ENCODE measurements around the gene BEND6.

The BEND6 gene

GRCh38 chr6:56954403-56955170, at the start of gene BEND6:
TSS of gene BEND6 (plus strand) at chr6:56955107. CDS start at chr6:56981811, 26,704 bp downstream.
- peak; percentile 64 for DNase-seq

- no peak for DNase-seq
Observed at GRCh38 chr6:56905378-56905777, 49.5 kb upstream of the BEND6 start.

GRCh38 chr6:56906752-56907151, 48.2 kb upstream of the BEND6 start:
- no peak for DNase-seq

- no peak for DNase-seq
Observed at GRCh38 chr6:56909115-56909907, 45.6 kb upstream of the BEND6 start.

- no peak for DNase-seq
Observed at GRCh38 chr6:56911847-56912246, 43.1 kb upstream of the BEND6 start.

GRCh38 chr6:56913285-56914074, 41.4 kb upstream of the BEND6 start:
- no peak for DNase-seq

GRCh38 chr6:56914798-56915658, 39.9 kb upstream of the BEND6 start:
- DNase-seq, result peak; percentile 55

- no peak for DNase-seq
Observed at GRCh38 chr6:56915832-56916231, 39.1 kb upstream of the BEND6 start.

GRCh38 chr6:56916849-56917551, 37.9 kb upstream of the BEND6 start:
- no peak for DNase-seq

GRCh38 chr6:56922645-56923044, 32.3 kb upstream of the BEND6 start:
- no peak for DNase-seq

GRCh38 chr6:56923565-56923964, 31.3 kb upstream of the BEND6 start:
- DNase-seq, result no peak

GRCh38 chr6:56927538-56928453, 27.1 kb upstream of the BEND6 start:
- no peak for DNase-seq

- no peak for DNase-seq
Observed at GRCh38 chr6:56930846-56931245, 24.1 kb upstream of the BEND6 start.

- no peak for DNase-seq
Observed at GRCh38 chr6:56932910-56933477, 21.9 kb upstream of the BEND6 start.

- no peak for DNase-seq
Observed at GRCh38 chr6:56933650-56934049, 21.3 kb upstream of the BEND6 start.

GRCh38 chr6:56934876-56935275, 20.0 kb upstream of the BEND6 start:
- no peak for DNase-seq

- DNase-seq, result no peak
Observed at GRCh38 chr6:56936466-56936865, 18.4 kb upstream of the BEND6 start.

- no peak for DNase-seq
Observed at GRCh38 chr6:56938649-56939191, 16.2 kb upstream of the BEND6 start.

- no peak for DNase-seq
Observed at GRCh38 chr6:56940463-56940862, 14.4 kb upstream of the BEND6 start.

GRCh38 chr6:56940977-56941376, 13.9 kb upstream of the BEND6 start:
- no peak for DNase-seq

Data from left hindlimb (tissue), 1 donor.